CD14-positive monocyte (primary cell): ENCODE measurements around the gene TTLL8. TPM values are rescaled to one million over a fixed set of nuclear protein-coding genes. Genes with fewer than 3 reads are reported as not detected.

Experiments used
- DNase-seq, 3 donors: peaks; one replicate each; pipeline ENCODE4 v3.0.0-alpha.2; 2011 to 2022
- H2AFZ ChIP-seq: 2 replicates; pipeline ENCODE4 v1.6.0; 2012; ENCODE audit warnings: mild to moderate bottlenecking, low read depth, low read length, inconsistent platforms; ENCODE audit not compliant: insufficient read depth, poor library complexity, severe bottlenecking
- H3K27ac ChIP-seq, 2 donors: 1 replicate in 1 of 2; 2 replicates in 1 of 2; pipeline ENCODE4 v1.5.1; 2012 to 2013; ENCODE audit warnings: low read length in 2 of 2, control low read depth in 1 of 2, inconsistent platforms in 1 of 2, low read depth in 1 of 2, mild to moderate bottlenecking in 1 of 2
- H3K27me3 ChIP-seq, 2 donors: one replicate each; pipeline versions ENCODE4 v1.6.0 to v1.6.1; 2011 to 2013; ENCODE audit warnings: low read length in 2 of 2; ENCODE audit not compliant: control insufficient read depth in 2 of 2, insufficient read depth in 2 of 2
- H3K36me3 ChIP-seq, 2 donors: replicated peaks in 1 of 2; 1 replicate in 1 of 2; 2 replicates in 1 of 2; pipeline versions ENCODE4 v1.5.1 to v1.6.1; 2012 to 2013; ENCODE audit warnings: low read length in 2 of 2, control low read depth in 1 of 2, inconsistent platforms in 1 of 2, mild to moderate bottlenecking in 1 of 2; ENCODE audit not compliant: insufficient read depth in 2 of 2, control insufficient read depth in 1 of 2
- H3K4me1 ChIP-seq, 2 donors: 1 replicate in 1 of 2; 2 replicates in 1 of 2; pipeline versions ENCODE4 v1.5.1 to v1.6.1; 2012 to 2013; ENCODE audit warnings: low read length in 2 of 2, control low read depth in 1 of 2, inconsistent platforms in 1 of 2, mild to moderate bottlenecking in 1 of 2, moderate library complexity in 1 of 2; ENCODE audit not compliant: insufficient read depth in 2 of 2, control insufficient read depth in 1 of 2
- H3K4me2 ChIP-seq: replicated peaks from 2 replicates; pipeline ENCODE3; 2012; ENCODE audit warnings: low read length, moderate library complexity, mild to moderate bottlenecking; ENCODE audit not compliant: poor library complexity, severe bottlenecking; ENCODE audit errors: extremely low read depth
- H3K4me3 ChIP-seq, 3 experiments: fragments of 200-600 bp in 1 of 3; sonication (generic) in 1 of 3; replicated peaks in 1 of 3; 1 replicate in 2 of 3; 2 replicates in 1 of 3; pipeline ENCODE4 v1.5.1; 2011 to 2013; ENCODE audit warnings: low read length in 3 of 3, mild to moderate bottlenecking in 3 of 3, control low read depth in 2 of 3, low read depth in 2 of 3, inconsistent platforms in 1 of 3, moderate library complexity in 1 of 3
- H3K79me2 ChIP-seq: 2 replicates; pipeline ENCODE4 v1.6.0; 2012; ENCODE audit warnings: mild to moderate bottlenecking, control low read depth, inconsistent platforms, low read length, moderate library complexity; ENCODE audit not compliant: insufficient read depth
- H3K9ac ChIP-seq: 2 replicates; pipeline ENCODE4 v1.6.0; 2017; ENCODE audit warnings: low read length, mild to moderate bottlenecking; ENCODE audit not compliant: insufficient read depth, poor library complexity, severe bottlenecking
- H3K9me3 ChIP-seq, 2 donors: replicated peaks in 1 of 2; 1 replicate in 1 of 2; 2 replicates in 1 of 2; pipeline versions ENCODE4 v1.5.1 to v1.6.1; 2012 to 2013; ENCODE audit warnings: low read length in 2 of 2, control low read depth in 1 of 2; ENCODE audit not compliant: control insufficient read depth in 1 of 2, insufficient read depth in 1 of 2
- H4K20me1 ChIP-seq: 2 replicates; pipeline ENCODE4 v1.6.0; 2012; ENCODE audit warnings: mild to moderate bottlenecking, low read length, control low read depth, moderate library complexity; ENCODE audit not compliant: insufficient read depth
- H3K27ac Mint-ChIP-seq, 7 donors: one replicate each; pipeline ENCODE4 v1.8.0; 2020; ENCODE audit warnings: mild to moderate bottlenecking in 7 of 7, mixed read lengths in 7 of 7, moderate library complexity in 6 of 7, inconsistent platforms in 2 of 7
- H3K27me3 Mint-ChIP-seq, 3 donors: one replicate each; pipeline ENCODE4 v1.8.0; 2021 to 2022; ENCODE audit warnings: low read depth in 3 of 3, mild to moderate bottlenecking in 3 of 3, mixed read lengths in 3 of 3, moderate library complexity in 3 of 3, inconsistent platforms in 1 of 3
- H3K36me3 Mint-ChIP-seq, 2 donors: one replicate each; pipeline ENCODE4 v1.8.0; 2020; ENCODE audit warnings: mixed read lengths in 2 of 2, inconsistent platforms in 1 of 2, mild to moderate bottlenecking in 1 of 2
- H3K4me1 Mint-ChIP-seq: one replicate; pipeline ENCODE4 v1.8.0; 2020; ENCODE audit warnings: mild to moderate bottlenecking, mixed read lengths
- H3K4me3 Mint-ChIP-seq, 2 donors: one replicate each; pipeline ENCODE4 v1.8.0; 2020; ENCODE audit warnings: mild to moderate bottlenecking in 2 of 2, mixed read lengths in 2 of 2, moderate library complexity in 1 of 2
- H3K9me3 Mint-ChIP-seq, 7 donors: one replicate each; pipeline ENCODE4 v1.8.0; 2020 to 2022; ENCODE audit warnings: mixed read lengths in 7 of 7, mild to moderate bottlenecking in 6 of 7, moderate library complexity in 6 of 7, inconsistent platforms in 2 of 7
- WGBS: methylation state at CpG from one replicate; pipeline ENCODE4 v1.1.5; 2013; ENCODE audit warnings: missing lambda C conversion rate; ENCODE audit not compliant: insufficient coverage; 5-methylcytosine and 5-hydroxymethylcytosine counted together
- intact Hi-C, 2 donors: fragments of 100-400 bp; cut with micrococcal nuclease; formaldehyde crosslinking; loops; one replicate each; pipeline versions ENCODE4 v1.15.0 to v1.15.1; 2023
- polyA plus RNA-seq, 3 donors: library from polyadenylated mRNA; depleted of rRNA in 1 of 3; unstranded in 2 of 3; stranded (reverse) in 1 of 3; fragments of 300-500 nt in 2 of 3; fragments of >200 nt in 1 of 3; fragmentation: Illumina TruSeq in 2 of 3; gene quantifications; 1 replicate in 2 of 3; 2 replicates in 1 of 3; pipeline ENCODE4 v1.2.3, GENCODE V29; 2012 to 2021
- TF ChIP-seq, protein P1 (sequence below): fragments of 200-600 bp; IDR thresholded peaks from one replicate; pipeline ENCODE4 v1.8.0; 2022; ENCODE audit warnings: antibody characterized with exemption, mild to moderate bottlenecking

TTLL8 gene
- polyA plus RNA-seq, 3 donors, result not detected

DNA sequence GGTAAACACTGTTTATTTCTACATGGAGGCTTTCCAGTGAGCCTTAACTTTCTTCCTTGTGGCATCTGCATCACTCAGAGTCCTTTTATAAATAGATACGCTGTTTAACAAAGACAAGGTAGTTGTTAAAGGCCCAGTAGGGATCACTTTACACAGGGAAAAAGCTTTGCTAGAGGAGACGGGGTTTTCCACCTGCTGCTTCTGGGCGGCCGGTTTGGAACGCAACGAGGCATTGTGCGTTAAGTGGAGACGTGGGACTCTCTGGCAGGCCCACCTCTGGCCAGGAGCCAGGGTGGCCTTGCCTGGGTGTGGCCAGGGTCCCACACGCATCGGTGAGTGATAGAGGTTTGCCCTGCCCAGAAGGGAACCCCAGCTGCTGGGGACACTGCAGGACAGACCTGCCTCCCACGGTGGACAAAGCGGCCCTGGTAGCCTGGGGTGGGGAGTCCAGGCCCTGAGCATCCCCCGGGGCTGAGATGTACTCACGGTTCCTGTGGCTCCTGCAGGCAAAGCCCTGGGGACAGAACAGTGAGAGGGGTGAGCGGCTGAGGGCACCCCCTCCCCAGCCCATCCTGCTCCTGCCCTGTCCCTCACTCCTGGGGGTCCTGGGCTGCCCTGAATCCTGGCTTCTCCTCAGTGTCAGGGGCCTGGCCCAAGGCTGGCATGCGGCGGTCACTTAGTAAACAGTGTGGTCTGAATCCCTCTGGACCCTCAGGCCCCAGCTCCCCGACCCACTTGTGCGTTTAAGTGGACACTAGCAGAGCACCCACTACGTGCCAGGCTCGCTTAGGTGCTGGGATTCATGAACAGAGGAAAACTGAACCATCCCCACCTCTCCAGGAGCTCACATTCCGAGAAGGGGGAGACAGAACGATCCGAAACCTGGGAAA is 49.7 kb downstream of the TTLL8 start:
- Mint-ChIP-seq H3K27ac (no peak overlapping the region), H3K4me3 (no peak overlapping the region), H3K36me3 (no peaks in the 10 kb centered on the region), H3K9me3 (peaks cover 0 to 5% (median 2%) of the 10 kb centered on the region in 7 donors), H3K4me1 (peaks cover 13% of the 10 kb centered on the region), H3K27me3 (peaks cover 17 to 40% (median 38%) of the 10 kb centered on the region in 3 donors)
- peaks cover 12 to 42% of the 10 kb centered on the region in 2 donors for H3K27me3 ChIP-seq
- H3K36me3 ChIP-seq, result no peaks in the 10 kb centered on the region
- H3K4me3 ChIP-seq, result no peak overlapping the region
- DNase-seq, result no peak
- no peaks in the 10 kb centered on the region for H4K20me1 ChIP-seq
- no peak overlapping the region for H3K9ac ChIP-seq
- no peaks in the 10 kb centered on the region for H3K9me3 ChIP-seq
- intact Hi-C loops, result no loop called here
- no peak overlapping the region for H2AFZ ChIP-seq
- WGBS, result 91% methylated on average over 17 of the region's 24 CpGs
- no peak overlapping the region for H3K27ac ChIP-seq
- H3K4me1 ChIP-seq, result peaks cover 10 to 12% of the 10 kb centered on the region in 2 donors
- H3K79me2 ChIP-seq, result no peaks in the 10 kb centered on the region
- no peak overlapping the region for H3K4me2 ChIP-seq
- TF ChIP-seq, protein P1, sequence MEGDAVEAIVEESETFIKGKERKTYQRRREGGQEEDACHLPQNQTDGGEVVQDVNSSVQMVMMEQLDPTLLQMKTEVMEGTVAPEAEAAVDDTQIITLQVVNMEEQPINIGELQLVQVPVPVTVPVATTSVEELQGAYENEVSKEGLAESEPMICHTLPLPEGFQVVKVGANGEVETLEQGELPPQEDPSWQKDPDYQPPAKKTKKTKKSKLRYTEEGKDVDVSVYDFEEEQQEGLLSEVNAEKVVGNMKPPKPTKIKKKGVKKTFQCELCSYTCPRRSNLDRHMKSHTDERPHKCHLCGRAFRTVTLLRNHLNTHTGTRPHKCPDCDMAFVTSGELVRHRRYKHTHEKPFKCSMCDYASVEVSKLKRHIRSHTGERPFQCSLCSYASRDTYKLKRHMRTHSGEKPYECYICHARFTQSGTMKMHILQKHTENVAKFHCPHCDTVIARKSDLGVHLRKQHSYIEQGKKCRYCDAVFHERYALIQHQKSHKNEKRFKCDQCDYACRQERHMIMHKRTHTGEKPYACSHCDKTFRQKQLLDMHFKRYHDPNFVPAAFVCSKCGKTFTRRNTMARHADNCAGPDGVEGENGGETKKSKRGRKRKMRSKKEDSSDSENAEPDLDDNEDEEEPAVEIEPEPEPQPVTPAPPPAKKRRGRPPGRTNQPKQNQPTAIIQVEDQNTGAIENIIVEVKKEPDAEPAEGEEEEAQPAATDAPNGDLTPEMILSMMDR, result no peak

GRCh38 chr22:50007057-50007511 is 51.0 kb downstream of the TTLL8 start:
- Mint-ChIP-seq H3K4me3 (no peak overlapping the region), H3K27me3 (peaks cover 17 to 29% (median 28%) of the 10 kb centered on the region in 3 donors), H3K9me3 (peaks cover 0 to 5% (median 2%) of the 10 kb centered on the region in 7 donors), H3K4me1 (peaks cover 13% of the 10 kb centered on the region), H3K36me3 (no peaks in the 10 kb centered on the region), H3K27ac (no peak overlapping the region)
- no peak overlapping the region for H2AFZ ChIP-seq
- no peak overlapping the region for H3K4me3 ChIP-seq
- TF ChIP-seq, protein P1, result no peak
- no peaks in the 10 kb centered on the region for H3K9me3 ChIP-seq
- no peaks in the 10 kb centered on the region for H3K36me3 ChIP-seq
- no peak overlapping the region for H3K4me2 ChIP-seq
- H3K9ac ChIP-seq, result no peak overlapping the region
- 100% methylated on average over 1 of the region's 3 CpGs for WGBS
- peaks cover 12 to 30% of the 10 kb centered on the region in 2 donors for H3K27me3 ChIP-seq
- H3K79me2 ChIP-seq, result no peaks in the 10 kb centered on the region
- peaks cover 10 to 12% of the 10 kb centered on the region in 2 donors for H3K4me1 ChIP-seq
- H3K27ac ChIP-seq, result no peak overlapping the region
- intact Hi-C loops, result no loop called here
- H4K20me1 ChIP-seq, result no peaks in the 10 kb centered on the region
- no peak for DNase-seq
